GM12874 (cell line): ENCODE results near the gene TPD52L1.

ENCODE experiments used
- TF ChIP-seq, protein P1 (sequence below): IDR thresholded peaks from 2 replicates; pipeline ENCODE4 v1.5.1; 2011; ENCODE audit warnings: low read depth, mild to moderate bottlenecking, control low read depth, low read length, moderate library complexity; ENCODE audit not compliant: insufficient read depth

The TPD52L1 gene

DNA sequence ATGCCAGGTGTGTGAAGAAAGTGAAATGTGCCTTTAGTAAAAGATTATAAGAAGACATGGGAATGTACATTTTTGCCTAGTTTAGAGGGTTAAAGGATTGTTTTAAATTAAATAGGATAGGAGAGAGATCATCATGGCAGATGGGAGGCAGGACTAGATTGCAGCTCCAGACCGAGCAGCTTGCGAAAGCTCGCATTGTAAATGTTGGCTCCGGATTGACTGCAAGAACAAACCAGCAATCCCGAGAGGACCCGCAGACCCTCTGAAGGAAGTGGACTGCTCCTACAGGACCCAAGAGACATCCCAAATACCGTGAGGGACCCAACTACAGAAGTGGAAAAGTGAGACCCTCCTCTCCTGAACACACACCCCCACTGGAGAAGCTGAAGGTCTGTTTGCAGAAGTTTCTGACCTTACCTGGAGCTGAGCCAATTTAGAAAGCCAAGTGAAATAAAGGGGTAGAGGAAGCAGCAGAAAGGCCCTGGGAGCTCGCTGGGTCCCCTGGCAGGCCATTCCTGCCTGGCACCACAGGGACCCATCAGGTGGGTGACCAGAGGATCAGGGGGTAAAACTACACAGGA lies 30.0 kb upstream of the TPD52L1 start:
- TF ChIP-seq, protein P1, sequence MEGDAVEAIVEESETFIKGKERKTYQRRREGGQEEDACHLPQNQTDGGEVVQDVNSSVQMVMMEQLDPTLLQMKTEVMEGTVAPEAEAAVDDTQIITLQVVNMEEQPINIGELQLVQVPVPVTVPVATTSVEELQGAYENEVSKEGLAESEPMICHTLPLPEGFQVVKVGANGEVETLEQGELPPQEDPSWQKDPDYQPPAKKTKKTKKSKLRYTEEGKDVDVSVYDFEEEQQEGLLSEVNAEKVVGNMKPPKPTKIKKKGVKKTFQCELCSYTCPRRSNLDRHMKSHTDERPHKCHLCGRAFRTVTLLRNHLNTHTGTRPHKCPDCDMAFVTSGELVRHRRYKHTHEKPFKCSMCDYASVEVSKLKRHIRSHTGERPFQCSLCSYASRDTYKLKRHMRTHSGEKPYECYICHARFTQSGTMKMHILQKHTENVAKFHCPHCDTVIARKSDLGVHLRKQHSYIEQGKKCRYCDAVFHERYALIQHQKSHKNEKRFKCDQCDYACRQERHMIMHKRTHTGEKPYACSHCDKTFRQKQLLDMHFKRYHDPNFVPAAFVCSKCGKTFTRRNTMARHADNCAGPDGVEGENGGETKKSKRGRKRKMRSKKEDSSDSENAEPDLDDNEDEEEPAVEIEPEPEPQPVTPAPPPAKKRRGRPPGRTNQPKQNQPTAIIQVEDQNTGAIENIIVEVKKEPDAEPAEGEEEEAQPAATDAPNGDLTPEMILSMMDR: no peak

DNA sequence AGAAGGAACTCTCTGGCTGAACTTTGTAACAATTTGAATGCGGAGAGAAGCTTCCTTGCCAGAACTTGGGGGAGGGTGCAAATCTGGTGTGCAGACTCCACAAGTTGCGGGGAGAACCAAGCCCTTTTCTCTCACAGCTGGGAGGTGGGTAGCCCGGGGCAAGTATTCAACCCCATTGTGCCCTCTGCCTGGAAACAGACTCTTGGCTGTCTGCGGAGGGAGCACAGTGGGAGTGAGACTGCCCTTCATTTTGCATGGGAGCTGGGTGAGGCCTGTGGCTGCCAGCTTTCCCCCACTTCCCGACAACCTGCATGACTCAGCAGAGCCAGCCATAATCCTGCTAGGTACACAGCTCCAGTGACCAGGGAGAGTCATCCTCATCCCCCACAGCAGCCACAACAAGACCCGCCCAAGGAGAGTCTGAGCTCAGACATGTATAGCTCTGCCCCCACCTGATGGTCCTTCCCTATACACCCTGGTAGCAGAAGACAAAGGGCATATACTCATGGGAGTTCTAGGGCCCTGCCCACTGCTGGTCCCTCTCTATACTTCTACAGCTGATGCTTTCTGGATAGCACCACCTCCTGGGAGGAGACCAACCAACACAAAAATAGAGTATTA lies 29.4 kb upstream of the TPD52L1 start:
- TF ChIP-seq, protein P1: no peak

GRCh38 chr6:125129354-125129753 lies 24.2 kb upstream of the TPD52L1 start:
- TF ChIP-seq, protein P1: no peak

GRCh38 chr6:125132058-125132457 lies 21.5 kb upstream of the TPD52L1 start:
- TF ChIP-seq, protein P1: no peak

- TF ChIP-seq, protein P1: no peak
Measured at GRCh38 chr6:125136378-125136777, 17.2 kb upstream of the TPD52L1 start.

GRCh38 chr6:125138083-125138482 lies 15.5 kb upstream of the TPD52L1 start:
- TF ChIP-seq, protein P1: no peak

DNA sequence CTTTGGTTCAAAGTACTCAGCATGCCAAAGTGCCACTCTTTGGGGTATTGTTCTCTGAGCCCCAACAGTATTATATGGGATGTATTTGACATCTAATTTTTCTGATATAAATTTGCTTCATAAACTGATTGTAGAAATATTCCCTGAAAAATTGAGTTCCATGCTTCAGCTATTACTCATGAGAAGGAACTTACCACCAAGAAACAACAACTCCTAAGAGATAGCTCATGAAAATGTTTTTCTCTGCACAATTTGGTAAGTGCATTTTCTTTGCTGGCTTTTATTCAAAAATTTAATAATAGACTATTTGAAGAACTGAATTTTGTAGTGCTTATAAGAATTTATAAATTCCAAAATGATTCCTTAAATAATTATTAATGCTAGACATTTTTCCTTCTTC lies 12.8 kb upstream of the TPD52L1 start:
- TF ChIP-seq, protein P1: no peak
